Mesothelial cell of epicardium (in vitro differentiated cells): ENCODE measurements around the gene ZFP62. TPM values are rescaled to one million over a fixed set of nuclear protein-coding genes. Genes with fewer than 3 reads are reported as not detected.

ENCODE experiments used
- DNase-seq, 2 experiments: peaks; one replicate each; pipeline ENCODE4 v3.0.0; 2021; ENCODE audit warnings: low spot score in 2 of 2; ENCODE audit not compliant: unreplicated experiment in 2 of 2
- H3K27ac Mint-ChIP-seq: 2 replicates; pipeline ENCODE4 v1.8.0; 2021; ENCODE audit warnings: mixed read lengths
- H3K27me3 Mint-ChIP-seq: 2 replicates; pipeline ENCODE4 v1.8.0; 2021; ENCODE audit warnings: low read depth, mixed read lengths
- H3K36me3 Mint-ChIP-seq: 2 replicates; pipeline ENCODE4 v1.8.0; 2021; ENCODE audit warnings: mixed read lengths
- H3K4me1 Mint-ChIP-seq: 2 replicates; pipeline ENCODE4 v1.8.0; 2021; ENCODE audit warnings: mixed read lengths
- H3K4me3 Mint-ChIP-seq: 2 replicates; pipeline ENCODE4 v1.8.0; 2021; ENCODE audit warnings: mild to moderate bottlenecking, moderate library complexity, mixed read lengths
- H3K9me3 Mint-ChIP-seq: 2 replicates; pipeline ENCODE4 v1.8.0; 2021; ENCODE audit warnings: mixed read lengths
- total RNA-seq: library from RNA; stranded (reverse); gene quantifications from 3 replicates; pipeline ENCODE4 v1.2.1, GENCODE V29; 2021
- TF ChIP-seq, protein P1 (sequence below): fragments of 200-600 bp; sonication (generic); IDR thresholded peaks from one replicate; pipeline ENCODE4 v1.5.0; 2021; ENCODE audit warnings: antibody characterized with exemption; ENCODE audit not compliant: unreplicated experiment

Gene ZFP62
- total RNA-seq, 1 donor from 2014 or later, result 48.9 TPM

DNA sequence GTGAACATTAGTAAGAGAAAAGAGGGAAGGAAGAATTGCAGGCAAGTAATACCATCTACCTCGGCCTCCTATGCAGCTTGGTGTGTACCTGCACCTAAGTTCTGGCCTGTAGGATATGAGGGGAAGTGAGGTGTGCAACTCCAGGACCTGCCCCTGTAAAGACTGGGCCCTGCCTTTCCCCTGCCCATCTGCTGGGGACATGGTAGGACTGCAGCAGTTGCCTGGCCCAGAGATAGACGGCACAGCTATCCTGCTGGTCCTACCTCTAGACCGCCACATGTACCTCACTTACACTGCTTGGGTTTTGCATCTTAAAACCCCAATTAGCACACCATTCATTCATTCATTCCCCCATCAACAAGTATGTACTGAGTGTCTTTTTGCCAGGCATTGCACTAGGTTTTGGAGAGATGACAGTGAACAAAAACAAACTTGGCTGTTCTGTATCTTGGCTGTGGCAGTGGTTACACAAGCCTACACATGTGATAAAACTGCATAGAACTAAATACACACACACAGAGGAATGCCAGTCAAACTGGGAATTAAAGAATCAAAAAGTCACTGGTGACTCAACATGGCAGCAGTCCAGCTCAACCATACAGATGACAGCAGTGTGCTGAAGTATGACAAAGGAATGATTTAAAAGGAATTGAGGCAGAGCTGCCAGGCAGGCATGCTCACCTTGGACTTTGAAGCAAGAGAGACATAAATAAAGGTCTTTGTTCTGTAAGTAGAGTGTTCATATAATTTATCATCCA is 35.1 kb downstream of the ZFP62 start:
- H3K36me3 Mint-ChIP-seq, result peaks cover 18% of the 10 kb centered on the region
- H3K9me3 Mint-ChIP-seq, result peaks cover 22% of the 10 kb centered on the region
- no peaks in the 10 kb centered on the region for H3K27me3 Mint-ChIP-seq
- DNase-seq, result no peak
- H3K4me3 Mint-ChIP-seq, result no peak overlapping the region
- TF ChIP-seq, protein P1, sequence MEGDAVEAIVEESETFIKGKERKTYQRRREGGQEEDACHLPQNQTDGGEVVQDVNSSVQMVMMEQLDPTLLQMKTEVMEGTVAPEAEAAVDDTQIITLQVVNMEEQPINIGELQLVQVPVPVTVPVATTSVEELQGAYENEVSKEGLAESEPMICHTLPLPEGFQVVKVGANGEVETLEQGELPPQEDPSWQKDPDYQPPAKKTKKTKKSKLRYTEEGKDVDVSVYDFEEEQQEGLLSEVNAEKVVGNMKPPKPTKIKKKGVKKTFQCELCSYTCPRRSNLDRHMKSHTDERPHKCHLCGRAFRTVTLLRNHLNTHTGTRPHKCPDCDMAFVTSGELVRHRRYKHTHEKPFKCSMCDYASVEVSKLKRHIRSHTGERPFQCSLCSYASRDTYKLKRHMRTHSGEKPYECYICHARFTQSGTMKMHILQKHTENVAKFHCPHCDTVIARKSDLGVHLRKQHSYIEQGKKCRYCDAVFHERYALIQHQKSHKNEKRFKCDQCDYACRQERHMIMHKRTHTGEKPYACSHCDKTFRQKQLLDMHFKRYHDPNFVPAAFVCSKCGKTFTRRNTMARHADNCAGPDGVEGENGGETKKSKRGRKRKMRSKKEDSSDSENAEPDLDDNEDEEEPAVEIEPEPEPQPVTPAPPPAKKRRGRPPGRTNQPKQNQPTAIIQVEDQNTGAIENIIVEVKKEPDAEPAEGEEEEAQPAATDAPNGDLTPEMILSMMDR, result no peak
- H3K27ac Mint-ChIP-seq, result peak overlapping the region; percentile 22
- H3K4me1 Mint-ChIP-seq, result peaks cover 39% of the 10 kb centered on the region

DNA sequence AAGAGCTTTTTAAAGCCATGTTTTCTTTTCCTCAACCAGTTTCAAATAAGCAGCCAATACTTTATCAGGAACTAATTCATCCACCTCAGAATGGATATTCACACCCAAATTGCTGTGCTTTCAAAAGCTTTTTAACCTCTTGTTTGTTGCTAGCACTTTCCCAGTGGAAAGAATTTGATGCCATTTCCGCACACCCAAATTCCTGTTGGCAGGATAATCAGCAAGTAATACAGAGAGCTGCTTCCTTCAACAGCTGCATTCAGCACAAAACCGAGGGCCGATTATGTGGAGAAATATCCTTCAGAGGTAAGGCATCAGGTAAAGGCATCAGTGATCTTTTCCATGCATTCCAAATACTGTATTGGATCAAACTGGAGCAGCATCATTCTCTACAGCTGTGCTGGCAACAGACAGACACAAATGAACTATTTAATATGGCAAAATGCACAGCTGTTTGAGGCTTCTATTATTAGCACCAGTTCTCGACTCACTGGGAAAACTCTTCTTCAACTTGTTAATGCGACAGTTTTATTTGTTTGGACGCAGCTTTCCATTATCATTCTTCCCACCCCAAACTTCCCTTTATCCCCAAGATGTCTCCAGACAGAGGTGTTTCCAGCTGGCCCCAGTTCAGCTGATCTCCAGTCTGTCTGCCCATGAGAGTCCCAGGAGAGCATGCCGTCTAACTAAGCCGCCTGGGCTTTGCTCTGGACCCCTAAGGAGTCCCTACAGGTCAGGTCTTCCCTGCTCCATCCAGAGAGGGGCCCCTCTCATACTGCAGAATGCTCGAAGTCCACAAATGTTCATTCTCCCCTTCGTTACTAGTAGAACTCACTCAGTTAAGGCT is 36.2 kb downstream of the ZFP62 start:
- no peak for DNase-seq
- TF ChIP-seq, protein P1, result no peak
- peaks cover 34% of the 10 kb centered on the region for H3K4me1 Mint-ChIP-seq
- H3K36me3 Mint-ChIP-seq, result peaks cover 9% of the 10 kb centered on the region
- H3K27ac Mint-ChIP-seq, result peak overlapping the region; percentile 30
- H3K9me3 Mint-ChIP-seq, result peaks cover 19% of the 10 kb centered on the region
- no peak overlapping the region for H3K4me3 Mint-ChIP-seq
- no peaks in the 10 kb centered on the region for H3K27me3 Mint-ChIP-seq

DNA sequence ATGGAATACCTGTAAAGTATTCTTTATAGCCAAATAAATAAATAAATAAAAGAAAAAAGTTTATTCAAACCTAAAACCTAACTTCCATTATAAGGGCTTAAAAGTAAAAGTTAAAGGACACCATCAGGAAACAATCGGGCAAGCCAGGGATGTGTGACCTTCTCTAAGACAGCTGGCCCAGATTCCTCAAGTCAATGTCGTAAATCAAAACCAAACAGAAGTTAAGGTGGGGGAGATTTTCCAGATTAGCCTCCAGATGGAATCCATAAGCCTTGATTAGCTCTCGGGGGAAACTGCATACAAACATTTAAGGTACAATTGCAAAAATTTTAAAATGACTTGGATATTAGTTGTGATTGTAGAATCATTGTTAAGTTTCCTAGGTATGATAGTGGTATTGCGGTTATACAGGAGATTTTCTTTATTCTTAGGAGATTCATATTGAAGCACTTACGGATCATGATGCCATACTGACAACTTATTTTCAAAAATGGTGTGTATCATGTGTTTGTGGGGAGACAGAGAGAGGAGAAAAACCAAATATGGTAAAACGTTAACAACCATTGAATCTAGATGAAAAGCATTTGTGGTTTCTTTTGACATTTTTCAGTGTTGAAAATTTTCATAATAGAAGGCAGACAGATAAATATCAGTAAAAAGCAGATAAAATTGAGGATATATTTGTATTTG is 37.0 kb downstream of the ZFP62 start:
- Mint-ChIP-seq H3K4me3 (no peak overlapping the region), H3K4me1 (peaks cover 34% of the 10 kb centered on the region), H3K27ac (peak overlapping the region; percentile 5), H3K36me3 (peaks cover 3% of the 10 kb centered on the region), H3K9me3 (peaks cover 14% of the 10 kb centered on the region), H3K27me3 (no peaks in the 10 kb centered on the region)
- no peak for DNase-seq
- TF ChIP-seq, protein P1, result no peak

DNA sequence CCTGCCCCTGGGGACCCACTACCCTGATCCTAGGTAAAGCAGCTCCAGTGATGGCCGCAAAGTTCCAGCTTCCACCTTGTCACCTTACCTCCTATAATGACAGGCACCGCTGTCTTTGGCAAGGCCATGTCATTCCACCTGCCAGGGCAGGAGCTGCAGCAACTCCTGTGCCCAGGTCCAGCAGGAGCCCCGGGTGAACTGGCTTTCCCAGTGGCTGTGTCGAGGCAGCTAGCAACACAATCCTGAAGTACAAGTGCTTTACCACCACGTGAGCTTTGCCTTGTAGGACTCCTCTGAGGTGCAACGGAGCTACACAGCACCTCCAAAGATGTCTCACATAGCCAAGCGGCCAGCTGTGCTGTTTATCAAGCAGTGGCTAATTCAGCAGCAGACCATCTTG is 37.7 kb downstream of the ZFP62 start:
- Mint-ChIP-seq H3K36me3 (no peaks in the 10 kb centered on the region), H3K4me1 (peaks cover 38% of the 10 kb centered on the region), H3K27me3 (no peaks in the 10 kb centered on the region), H3K9me3 (peaks cover 9% of the 10 kb centered on the region), H3K4me3 (no peak overlapping the region), H3K27ac (no peak overlapping the region)
- TF ChIP-seq, protein P1, result no peak
- no peak for DNase-seq

DNA sequence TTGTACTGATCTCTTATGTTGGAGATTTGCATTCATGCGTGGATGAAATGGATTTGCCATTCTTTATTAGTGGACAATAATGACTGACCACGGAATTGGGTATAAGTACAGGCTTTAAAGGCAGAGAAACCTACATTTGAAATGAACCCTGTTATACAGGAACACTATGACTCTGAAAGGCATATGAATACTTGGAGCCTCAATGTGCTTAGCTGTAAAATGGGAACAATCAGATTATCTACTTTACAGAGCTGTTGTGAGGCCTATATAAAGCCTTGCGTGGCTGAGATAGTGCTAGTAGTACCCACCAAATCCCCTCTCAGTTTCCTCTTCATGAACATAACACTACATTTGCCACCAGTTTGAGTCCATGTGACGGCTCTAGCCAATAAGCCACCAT is 39.5 kb downstream of the ZFP62 start:
- Mint-ChIP-seq H3K4me1 (peaks cover 55% of the 10 kb centered on the region), H3K4me3 (no peak overlapping the region), H3K27me3 (no peaks in the 10 kb centered on the region), H3K9me3 (no peaks in the 10 kb centered on the region), H3K27ac (no peak overlapping the region), H3K36me3 (no peaks in the 10 kb centered on the region)
- no peak for DNase-seq
- TF ChIP-seq, protein P1, result no peak
